Stimulated activated effector memory CD8-positive, alpha-beta T cell treated with anti-CD3 and anti-CD28 coated beads, Interleukin-12 subunit alpha, Interleukin-12 subunit beta, amount 100 ng/mL, for 72 hours (primary cell): ENCODE data around the gene PRCP.
"Not testable (repeated sequence)": the region's sequence is repeated elsewhere in the genome, so short reads cannot be mapped to it uniquely, and the experiment has no call there.

ENCODE experiments used
- ATAC-seq: fragments of 150-1000 bp; cut with Tn5 transposase; 2 replicates; pipeline ENCODE4 v1.10.0; 2021
- DNase-seq, 2 donors: peaks; one replicate each; pipeline ENCODE4 v3.0.0; 2021 to 2022; ENCODE audit warnings: low spot score in 2 of 2
- H3K27ac Mint-ChIP-seq: one replicate; pipeline ENCODE4 v1.8.0; 2022; ENCODE audit warnings: mild to moderate bottlenecking, mixed read lengths
- H3K36me3 Mint-ChIP-seq: one replicate; pipeline ENCODE4 v1.8.0; 2022; ENCODE audit warnings: mild to moderate bottlenecking, mixed read lengths
- H3K4me1 Mint-ChIP-seq: one replicate; pipeline ENCODE4 v1.8.0; 2022; ENCODE audit warnings: mixed read lengths
- H3K4me3 Mint-ChIP-seq: one replicate; pipeline ENCODE4 v1.8.0; 2022; ENCODE audit warnings: mild to moderate bottlenecking, mixed read lengths
- H3K9me3 Mint-ChIP-seq: one replicate; pipeline ENCODE4 v1.8.0; 2022; ENCODE audit warnings: mixed read lengths

PRCP gene

GRCh38 chr11:82867495-82868082, 32.6 kb downstream of the PRCP start:
- ATAC-seq (peak; percentile 64), DNase-seq (peak; percentile 57 to 86)
- H3K9me3 Mint-ChIP-seq = no peaks in the 10 kb centered on the region
- no peak overlapping the region for H3K4me3 Mint-ChIP-seq
- H3K4me1 Mint-ChIP-seq = no peaks in the 10 kb centered on the region
- no peak overlapping the region for H3K27ac Mint-ChIP-seq
- H3K36me3 Mint-ChIP-seq = no peaks in the 10 kb centered on the region

- Mint-ChIP-seq H3K4me1 (no peaks in the 10 kb centered on the region), H3K36me3 (no peaks in the 10 kb centered on the region), H3K27ac (no peak overlapping the region), H3K4me3 (no peak overlapping the region), H3K9me3 (no peaks in the 10 kb centered on the region)
- ATAC-seq = no peak
- DNase-seq = no peak
Observed at GRCh38 chr11:82865841-82866240, 34.4 kb downstream of the PRCP start.

DNA sequence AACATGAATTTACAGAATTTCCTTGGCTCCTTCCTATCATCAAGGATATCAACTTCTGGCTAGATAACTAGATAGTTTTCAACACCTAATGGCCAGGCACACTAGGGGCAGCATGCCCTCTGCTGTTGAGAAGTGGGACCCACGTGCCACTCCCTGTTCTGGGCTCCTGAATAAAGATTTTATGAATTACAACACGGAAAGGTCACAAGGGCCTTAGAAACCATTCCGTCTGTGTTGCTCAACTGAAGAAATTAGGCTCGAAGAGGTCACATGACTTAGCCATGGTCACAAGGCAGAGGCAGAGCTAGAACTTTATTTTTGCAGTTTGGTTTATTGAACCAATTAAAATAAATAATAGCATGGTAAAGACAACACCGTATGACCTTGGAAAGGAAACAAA, 36.0 kb downstream of the PRCP start:
- no peak for DNase-seq
- H3K36me3 Mint-ChIP-seq = no peaks in the 10 kb centered on the region

GRCh38 chr11:82863209-82863608, 37.0 kb downstream of the PRCP start:
- Mint-ChIP-seq H3K4me3 (no peak overlapping the region), H3K9me3 (no peaks in the 10 kb centered on the region), H3K27ac (no peak overlapping the region), H3K4me1 (no peaks in the 10 kb centered on the region), H3K36me3 (no peaks in the 10 kb centered on the region)
- DNase-seq (no peak), ATAC-seq (no peak)

More for the DNA sequence above, 36.0 kb downstream of the PRCP start:
- Mint-ChIP-seq H3K27ac (no peak overlapping the region), H3K4me1 (no peaks in the 10 kb centered on the region), H3K9me3 (no peaks in the 10 kb centered on the region), H3K4me3 (no peak overlapping the region)
- ATAC-seq = no peak

GRCh38 chr11:82862379-82862778, 37.9 kb downstream of the PRCP start:
- Mint-ChIP-seq H3K27ac (no peak overlapping the region), H3K9me3 (no peaks in the 10 kb centered on the region), H3K4me1 (no peaks in the 10 kb centered on the region), H3K4me3 (no peak overlapping the region), H3K36me3 (no peaks in the 10 kb centered on the region)
- ATAC-seq (no peak), DNase-seq (no peak)

- no peaks in the 10 kb centered on the region for H3K4me1 Mint-ChIP-seq
- no peak for ATAC-seq
- H3K4me3 Mint-ChIP-seq = no peak overlapping the region
- DNase-seq = no peak
- H3K36me3 Mint-ChIP-seq = no peaks in the 10 kb centered on the region
- H3K9me3 Mint-ChIP-seq = no peaks in the 10 kb centered on the region
- H3K27ac Mint-ChIP-seq = no peak overlapping the region
Observed at GRCh38 chr11:82859750-82860149, 40.5 kb downstream of the PRCP start.

DNA sequence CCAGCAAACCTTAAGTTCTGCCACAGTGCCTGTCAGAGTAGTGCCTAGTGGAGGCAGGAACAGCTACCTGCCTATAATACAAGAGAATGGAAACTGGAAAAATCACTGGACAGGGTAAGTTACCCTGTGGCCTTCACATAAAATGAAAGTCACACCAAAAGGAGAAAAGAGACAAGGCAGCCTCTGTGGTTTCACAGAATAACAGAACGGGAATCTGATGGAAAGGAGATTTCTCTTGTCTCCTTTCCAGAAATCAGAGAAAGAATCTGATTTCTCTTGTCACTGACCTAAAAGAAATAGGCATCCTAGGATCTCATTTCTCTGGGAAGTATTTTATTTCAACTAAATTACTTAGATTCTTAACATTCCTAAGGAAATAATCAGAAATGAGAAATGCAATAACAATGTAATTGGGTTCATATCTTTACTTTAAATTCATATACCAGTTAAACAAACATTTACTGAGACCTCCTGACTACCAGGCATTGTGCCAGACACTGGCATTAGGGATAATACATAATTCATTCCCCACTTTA, 41.6 kb downstream of the PRCP start:
- no peak overlapping the region for H3K27ac Mint-ChIP-seq
- ATAC-seq = no peak
- no peaks in the 10 kb centered on the region for H3K9me3 Mint-ChIP-seq
- no peaks in the 10 kb centered on the region for H3K36me3 Mint-ChIP-seq
- H3K4me3 Mint-ChIP-seq = no peak overlapping the region
- peaks cover 8% of the 10 kb centered on the region for H3K4me1 Mint-ChIP-seq
- no peak for DNase-seq

GRCh38 chr11:82858133-82858532, 42.1 kb downstream of the PRCP start:
- Mint-ChIP-seq H3K9me3 (no peaks in the 10 kb centered on the region), H3K27ac (no peak overlapping the region), H3K4me1 (peaks cover 8% of the 10 kb centered on the region), H3K36me3 (no peaks in the 10 kb centered on the region), H3K4me3 (no peak overlapping the region)
- DNase-seq (no peak), ATAC-seq (no peak)

DNA sequence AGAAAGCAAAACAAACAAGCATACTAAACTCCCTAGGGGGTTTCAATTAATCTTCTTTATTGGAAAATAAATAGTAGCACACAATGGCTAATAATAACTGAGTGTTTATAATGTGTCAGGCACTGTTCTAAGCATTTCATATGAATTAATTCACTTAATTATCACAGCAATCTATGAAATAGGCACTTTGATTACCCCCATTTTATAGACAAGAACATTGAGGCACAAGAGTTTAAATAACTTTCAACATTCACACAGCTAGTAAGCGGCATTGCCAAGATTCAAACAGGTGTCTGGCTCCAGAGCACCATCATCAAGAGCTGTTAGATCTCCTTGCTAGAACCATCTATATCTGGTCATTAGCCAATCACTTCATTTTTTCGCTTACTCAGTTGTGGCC, 43.1 kb downstream of the PRCP start:
- H3K4me1 Mint-ChIP-seq = peaks cover 8% of the 10 kb centered on the region
- H3K27ac Mint-ChIP-seq = no peak overlapping the region
- H3K36me3 Mint-ChIP-seq = no peaks in the 10 kb centered on the region
- no peak for ATAC-seq
- no peak overlapping the region for H3K4me3 Mint-ChIP-seq
- H3K9me3 Mint-ChIP-seq = no peaks in the 10 kb centered on the region
- DNase-seq = no peak

DNA sequence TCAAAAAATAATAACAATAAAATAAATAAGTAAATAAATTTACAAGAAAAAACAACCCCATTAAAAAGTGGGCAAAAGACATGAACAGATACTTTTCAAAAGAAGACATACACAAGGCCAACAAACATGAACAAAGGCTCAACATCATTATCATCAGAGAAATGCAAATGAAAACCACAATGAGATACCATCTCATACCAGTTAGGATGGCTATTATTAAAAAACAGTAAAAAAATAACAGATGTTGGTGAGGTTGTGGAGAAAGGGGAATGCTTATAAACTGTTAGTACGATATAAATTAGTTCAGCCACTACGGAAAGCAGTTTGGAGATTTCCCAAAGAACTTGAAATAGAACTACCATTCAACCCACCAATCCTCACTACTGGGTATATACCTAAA, 44.6 kb downstream of the PRCP start:
- no peak overlapping the region for H3K27ac Mint-ChIP-seq
- ATAC-seq = no peak
- H3K4me3 Mint-ChIP-seq = no peak overlapping the region
- peaks cover 8% of the 10 kb centered on the region for H3K4me1 Mint-ChIP-seq
- no peaks in the 10 kb centered on the region for H3K36me3 Mint-ChIP-seq
- no peak for DNase-seq
- no peaks in the 10 kb centered on the region for H3K9me3 Mint-ChIP-seq

- not testable (repeated sequence) for H3K4me1 Mint-ChIP-seq, H3K9me3 Mint-ChIP-seq, H3K27ac Mint-ChIP-seq, H3K36me3 Mint-ChIP-seq, H3K4me3 Mint-ChIP-seq, DNase-seq, ATAC-seq
Observed at GRCh38 chr11:82854916-82855315, 45.3 kb downstream of the PRCP start.

DNA sequence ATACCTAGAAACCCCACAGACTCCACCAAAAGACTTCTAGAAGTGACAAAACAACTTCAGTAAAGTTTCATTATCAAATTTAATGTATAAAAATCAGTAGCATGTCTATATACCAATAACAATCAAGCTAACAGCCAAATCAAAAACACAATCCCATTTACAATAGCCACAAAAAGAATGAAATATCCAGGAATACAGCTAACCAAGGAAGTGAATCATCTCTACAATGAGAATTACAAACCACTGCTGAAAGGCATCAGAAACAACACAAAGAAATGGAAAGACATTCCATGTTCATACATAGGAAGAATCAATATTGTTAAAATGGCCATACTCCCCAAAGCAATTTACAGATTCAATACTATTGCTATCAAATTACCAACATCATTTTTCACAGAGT, 46.0 kb downstream of the PRCP start:
- no peak for ATAC-seq
- DNase-seq = no peak
- H3K36me3 Mint-ChIP-seq = peaks cover 4% of the 10 kb centered on the region
- H3K4me1 Mint-ChIP-seq = peaks cover 8% of the 10 kb centered on the region
- H3K4me3 Mint-ChIP-seq = no peak overlapping the region
- H3K27ac Mint-ChIP-seq = no peak overlapping the region
- no peaks in the 10 kb centered on the region for H3K9me3 Mint-ChIP-seq

GRCh38 chr11:82848829-82849228, 51.4 kb downstream of the PRCP start:
- ATAC-seq = no peak
- H3K27ac Mint-ChIP-seq = no peak overlapping the region
- H3K9me3 Mint-ChIP-seq = no peaks in the 10 kb centered on the region
- DNase-seq = no peak
- peaks cover 4% of the 10 kb centered on the region for H3K36me3 Mint-ChIP-seq
- H3K4me1 Mint-ChIP-seq = peaks cover under 1% of the 10 kb centered on the region
- H3K4me3 Mint-ChIP-seq = no peak overlapping the region

GRCh38 chr11:82845356-82846353, 54.6 kb downstream of the PRCP start:
- DNase-seq = no peak
- Mint-ChIP-seq H3K4me3 (no peak overlapping the region), H3K9me3 (no peaks in the 10 kb centered on the region), H3K36me3 (peaks cover 9% of the 10 kb centered on the region), H3K4me1 (no peaks in the 10 kb centered on the region), H3K27ac (peak overlapping the region; percentile 8)
- ATAC-seq = no peak

GRCh38 chr11:82843057-82843795, 57.0 kb downstream of the PRCP start:
- Mint-ChIP-seq H3K36me3 (peaks cover 5% of the 10 kb centered on the region), H3K27ac (no peak overlapping the region), H3K4me1 (no peaks in the 10 kb centered on the region), H3K4me3 (no peak overlapping the region), H3K9me3 (no peaks in the 10 kb centered on the region)
- ATAC-seq (no peak), DNase-seq (no peak)
